Colonic mucosa (tissue), 4 donors: ENCODE data around the gene NEIL1. TPM values are rescaled to one million over a fixed set of nuclear protein-coding genes. Genes with fewer than 3 reads are reported as not detected.
"Not testable (repeated sequence)": the region's sequence is repeated elsewhere in the genome, so short reads cannot be mapped to it uniquely, and the experiment has no call there.

Experiments used
- DNase-seq: peaks from one replicate; pipeline ENCODE4 v3.0.0-alpha.2; 2020
- H3K27ac ChIP-seq: fragments of 200-600 bp; one replicate; pipeline ENCODE4 v1.8.0; 2021
- H3K27me3 ChIP-seq: fragments of 200-600 bp; one replicate; pipeline ENCODE4 v1.8.0; 2021
- H3K36me3 ChIP-seq: fragments of 200-600 bp; one replicate; pipeline ENCODE4 v1.8.0; 2021
- H3K4me1 ChIP-seq: fragments of 200-600 bp; one replicate; pipeline ENCODE4 v1.8.0; 2021; ENCODE audit warnings: mild to moderate bottlenecking
- H3K4me3 ChIP-seq: fragments of 200-600 bp; one replicate; pipeline ENCODE4 v1.8.0; 2021
- H3K9ac ChIP-seq, 2 donors: one replicate each; pipeline ENCODE4 v1.7.0; 2013; ENCODE audit warnings: control low read depth in 2 of 2, low read depth in 2 of 2, low read length in 2 of 2
- H3K9me3 ChIP-seq: fragments of 200-600 bp; one replicate; pipeline ENCODE4 v1.8.0; 2021
- intact Hi-C: fragments of 100-400 bp; cut with DNase I; formaldehyde crosslinking; loops from one replicate; pipeline ENCODE4 v1.14.1; 2022
- total RNA-seq, 2 donors: library from RNA; stranded (reverse); fragmentation: NEBNext Ultra II Directional in 1 of 2; extraction: Animal tissue kit (Norgen Biotek cat#: 25700) in 1 of 2; gene quantifications; one replicate each; pipeline ENCODE4 v1.2.1, GENCODE V29; 2021
- TF ChIP-seq, protein P1 (sequence below): fragments of 200-600 bp; IDR thresholded peaks from one replicate; pipeline ENCODE4 v1.8.0; 2022; ENCODE audit warnings: antibody characterized with exemption, mild to moderate bottlenecking
- donor health status: healthy.
- donor health status: DM: no; HTN: no; CAD: no.
- donor health status: DM: no; HTN: no; CAD: no.

NEIL1 gene
- total RNA-seq, 2 donors from 2014 or later, result 34.1 to 39.6 TPM

- TF ChIP-seq, protein P1, sequence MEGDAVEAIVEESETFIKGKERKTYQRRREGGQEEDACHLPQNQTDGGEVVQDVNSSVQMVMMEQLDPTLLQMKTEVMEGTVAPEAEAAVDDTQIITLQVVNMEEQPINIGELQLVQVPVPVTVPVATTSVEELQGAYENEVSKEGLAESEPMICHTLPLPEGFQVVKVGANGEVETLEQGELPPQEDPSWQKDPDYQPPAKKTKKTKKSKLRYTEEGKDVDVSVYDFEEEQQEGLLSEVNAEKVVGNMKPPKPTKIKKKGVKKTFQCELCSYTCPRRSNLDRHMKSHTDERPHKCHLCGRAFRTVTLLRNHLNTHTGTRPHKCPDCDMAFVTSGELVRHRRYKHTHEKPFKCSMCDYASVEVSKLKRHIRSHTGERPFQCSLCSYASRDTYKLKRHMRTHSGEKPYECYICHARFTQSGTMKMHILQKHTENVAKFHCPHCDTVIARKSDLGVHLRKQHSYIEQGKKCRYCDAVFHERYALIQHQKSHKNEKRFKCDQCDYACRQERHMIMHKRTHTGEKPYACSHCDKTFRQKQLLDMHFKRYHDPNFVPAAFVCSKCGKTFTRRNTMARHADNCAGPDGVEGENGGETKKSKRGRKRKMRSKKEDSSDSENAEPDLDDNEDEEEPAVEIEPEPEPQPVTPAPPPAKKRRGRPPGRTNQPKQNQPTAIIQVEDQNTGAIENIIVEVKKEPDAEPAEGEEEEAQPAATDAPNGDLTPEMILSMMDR, result no peak
- H3K9me3 ChIP-seq, result no peaks in the 10 kb centered on the region
- H3K27ac ChIP-seq, result no peak overlapping the region
- H3K27me3 ChIP-seq, result no peaks in the 10 kb centered on the region
- H3K4me3 ChIP-seq, result no peak overlapping the region
- intact Hi-C loops, result no loop called here
- H3K4me1 ChIP-seq, result no peaks in the 10 kb centered on the region
- H3K36me3 ChIP-seq, result no peaks in the 10 kb centered on the region
- no peak overlapping the region for H3K9ac ChIP-seq
- no peak for DNase-seq
These were observed 18.1 kb upstream of the NEIL1 start for GRCh38 chr15:75328493-75329314.

GRCh38 chr15:75329571-75329970 is 17.3 kb upstream of the NEIL1 start:
- no peak overlapping the region for H3K27ac ChIP-seq
- no peak overlapping the region for H3K9ac ChIP-seq
- DNase-seq, result no peak
- no peaks in the 10 kb centered on the region for H3K36me3 ChIP-seq
- H3K9me3 ChIP-seq, result no peaks in the 10 kb centered on the region
- TF ChIP-seq, protein P1, result no peak
- no peak overlapping the region for H3K4me3 ChIP-seq
- intact Hi-C loops, result no loop called here
- H3K27me3 ChIP-seq, result no peaks in the 10 kb centered on the region
- H3K4me1 ChIP-seq, result no peaks in the 10 kb centered on the region

DNA sequence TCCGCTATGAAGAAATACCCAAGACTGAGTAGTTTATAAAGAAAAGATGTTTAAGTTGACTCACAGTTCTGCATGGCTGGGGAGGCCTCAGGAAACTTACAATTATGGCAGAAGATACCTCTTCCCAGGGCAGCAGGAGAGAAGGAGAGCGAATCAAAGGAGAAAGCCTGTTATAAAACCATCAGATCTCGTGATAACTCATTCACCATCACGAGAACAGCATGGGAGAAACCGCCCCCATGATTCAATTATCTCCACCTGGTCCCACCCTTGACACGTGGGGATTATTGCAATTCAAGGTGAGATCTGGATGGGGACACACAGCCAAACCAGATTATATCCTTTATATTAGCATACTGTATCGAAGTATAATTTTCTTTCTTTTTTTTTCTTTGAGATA is 14.7 kb upstream of the NEIL1 start:
- H3K27ac ChIP-seq, DNase-seq, H3K27me3 ChIP-seq, H3K4me1 ChIP-seq, H3K36me3 ChIP-seq, H3K9me3 ChIP-seq, H3K4me3 ChIP-seq, intact Hi-C loops, H3K9ac ChIP-seq: not testable (repeated sequence)

- not testable (repeated sequence) for H3K9ac ChIP-seq, DNase-seq, H3K27ac ChIP-seq
These were observed 13.0 kb upstream of the NEIL1 start for GRCh38 chr15:75333654-75334419.

GRCh38 chr15:75335313-75335704 is 11.5 kb upstream of the NEIL1 start:
- DNase-seq, result no peak
- intact Hi-C loops, result no loop called here
- Histone ChIP-seq H3K27ac (no peak overlapping the region), H3K36me3 (no peaks in the 10 kb centered on the region), H3K27me3 (no peaks in the 10 kb centered on the region), H3K9me3 (no peaks in the 10 kb centered on the region), H3K9ac (no peak overlapping the region), H3K4me3 (peak overlapping the region; percentile 75), H3K4me1 (no peaks in the 10 kb centered on the region)
- TF ChIP-seq, protein P1, result no peak

More at GRCh38 chr15:75333654-75334419, 13.0 kb upstream of the NEIL1 start:
- H3K9me3 ChIP-seq, H3K4me1 ChIP-seq, H3K36me3 ChIP-seq, intact Hi-C loops, H3K4me3 ChIP-seq, H3K27me3 ChIP-seq: not testable (repeated sequence)

DNA sequence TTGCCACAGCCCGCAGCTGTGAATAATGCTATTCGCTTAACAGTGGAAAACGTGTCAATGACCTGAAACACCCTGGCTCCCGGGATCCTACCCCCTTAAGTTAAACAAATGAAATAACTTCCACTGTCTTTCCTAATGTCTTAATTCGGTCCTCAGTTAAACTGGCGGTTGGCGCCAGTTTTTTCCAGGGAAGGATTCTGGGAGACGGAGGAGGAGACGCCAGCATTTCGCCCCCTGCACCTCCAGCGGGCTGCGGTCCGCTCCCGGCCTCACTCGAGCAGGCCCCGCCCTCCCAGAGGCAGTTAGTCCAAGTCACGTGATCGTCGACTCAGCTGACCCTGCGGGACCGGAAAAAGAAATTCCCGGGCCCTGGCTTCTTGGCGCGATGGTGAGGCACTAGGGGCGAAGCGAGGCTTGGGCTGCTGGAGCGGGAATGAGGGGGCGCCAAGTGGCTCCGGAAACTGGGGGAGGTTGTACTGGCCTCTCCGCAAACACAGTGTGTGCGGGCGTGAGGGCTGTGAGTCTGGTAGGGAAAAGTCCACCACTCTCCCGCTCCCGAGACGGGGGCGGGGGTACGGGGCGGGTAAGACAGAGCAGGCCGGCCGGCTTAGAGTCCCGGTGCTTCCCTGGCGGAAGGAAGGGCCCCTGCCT is 11.0 kb upstream of the NEIL1 start, which contains the start of gene COMMD4:
COMMD4 (plus strand) TSS at position 359 of the 651 bp plus-strand sequence; CDS start at position 386, 27 bp downstream.
- no peak within 1 kb of the TSS for H3K27ac ChIP-seq

More for the DNA sequence above, 11.0 kb upstream of the NEIL1 start, which contains the start of gene COMMD4:
- Histone ChIP-seq H3K9ac (peak within 1 kb of the TSS; percentile 64 to 75), H3K27me3 (no peaks in the 10 kb centered on the region), H3K4me1 (no peaks in the 10 kb centered on the region), H3K4me3 (peak within 1 kb of the TSS; percentile 75), H3K9me3 (no peaks in the 10 kb centered on the region), H3K36me3 (no peaks in the 10 kb centered on the region)
- intact Hi-C loops, result no loop called here
- peak; percentile 98 for DNase-seq
- TF ChIP-seq, protein P1, result no peak
